Endothelial cell (in vitro differentiated cells): ENCODE measurements around the gene DOCK1. TPM values are rescaled to one million over a fixed set of nuclear protein-coding genes. Genes with fewer than 3 reads are reported as not detected.
A peak's percentile ranks its signal among the peaks of the same experiment; 100 is the strongest.

Experiments used
- DNase-seq: peaks from one replicate; pipeline ENCODE4 v3.0.0; 2021; ENCODE audit warnings: low spot score
- H3K27ac Mint-ChIP-seq: one replicate; pipeline ENCODE4 v1.8.0; 2021; ENCODE audit warnings: mixed read lengths, inconsistent platforms; ENCODE audit not compliant: unreplicated experiment
- H3K27me3 Mint-ChIP-seq: one replicate; pipeline ENCODE4 v1.8.0; 2021; ENCODE audit warnings: mild to moderate bottlenecking, moderate library complexity, mixed read lengths, inconsistent platforms; ENCODE audit not compliant: unreplicated experiment
- H3K36me3 Mint-ChIP-seq: one replicate; pipeline ENCODE4 v1.8.0; 2021; ENCODE audit warnings: mild to moderate bottlenecking, low read depth, mixed read lengths, inconsistent platforms; ENCODE audit not compliant: unreplicated experiment
- H3K4me1 Mint-ChIP-seq: one replicate; pipeline ENCODE4 v1.8.0; 2021; ENCODE audit warnings: mild to moderate bottlenecking, mixed read lengths, inconsistent platforms; ENCODE audit not compliant: unreplicated experiment
- H3K4me3 Mint-ChIP-seq: one replicate; pipeline ENCODE4 v1.8.0; 2021; ENCODE audit warnings: mild to moderate bottlenecking, mixed read lengths, inconsistent platforms; ENCODE audit not compliant: unreplicated experiment
- H3K9me3 Mint-ChIP-seq: one replicate; pipeline ENCODE4 v1.8.0; 2021; ENCODE audit warnings: mixed read lengths, inconsistent platforms; ENCODE audit not compliant: unreplicated experiment
- total RNA-seq: library from RNA; stranded (reverse); fragmentation: NEBNext Ultra II Directional; extraction: Animal tissue kit (Norgen Biotek cat#: 25700); gene quantifications from one replicate; pipeline ENCODE4 v1.2.1, GENCODE V29; 2021; ENCODE audit not compliant: unreplicated experiment
- TF ChIP-seq, protein P1 (sequence below): fragments of 200-600 bp; sonication (generic); IDR thresholded peaks from one replicate; pipeline ENCODE4 v1.5.0; 2021; ENCODE audit warnings: antibody characterized with exemption; ENCODE audit not compliant: unreplicated experiment

DOCK1 gene
- total RNA-seq, 1 donor from 2014 or later, result 116 TPM

DNA sequence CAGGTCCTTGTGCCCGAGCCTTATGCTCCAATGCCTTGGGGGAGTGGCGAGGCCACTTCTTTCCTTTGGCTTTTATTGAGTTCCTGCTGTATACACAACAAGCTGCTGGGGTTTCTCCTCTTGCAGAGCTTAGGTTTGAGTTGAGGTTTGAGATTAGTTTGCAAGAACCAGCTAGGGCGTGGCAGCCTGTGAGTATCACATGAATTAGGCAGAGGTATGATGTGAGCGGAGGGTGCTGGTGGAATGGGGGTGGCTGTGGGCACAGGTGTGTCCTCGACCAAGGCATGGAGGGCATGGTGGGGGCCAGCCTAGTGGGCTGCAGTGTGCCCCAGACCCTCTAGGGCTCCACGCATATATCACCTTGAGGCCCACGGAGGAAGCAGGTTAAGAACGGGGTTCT lies 123.3 kb downstream of the DOCK1 start:
- Mint-ChIP-seq H3K36me3 (peaks cover 37% of the 10 kb centered on the region), H3K27ac (no peak overlapping the region), H3K9me3 (no peaks in the 10 kb centered on the region), H3K27me3 (no peaks in the 10 kb centered on the region), H3K4me3 (no peak overlapping the region), H3K4me1 (no peaks in the 10 kb centered on the region)
- no peak for DNase-seq
- TF ChIP-seq, protein P1, sequence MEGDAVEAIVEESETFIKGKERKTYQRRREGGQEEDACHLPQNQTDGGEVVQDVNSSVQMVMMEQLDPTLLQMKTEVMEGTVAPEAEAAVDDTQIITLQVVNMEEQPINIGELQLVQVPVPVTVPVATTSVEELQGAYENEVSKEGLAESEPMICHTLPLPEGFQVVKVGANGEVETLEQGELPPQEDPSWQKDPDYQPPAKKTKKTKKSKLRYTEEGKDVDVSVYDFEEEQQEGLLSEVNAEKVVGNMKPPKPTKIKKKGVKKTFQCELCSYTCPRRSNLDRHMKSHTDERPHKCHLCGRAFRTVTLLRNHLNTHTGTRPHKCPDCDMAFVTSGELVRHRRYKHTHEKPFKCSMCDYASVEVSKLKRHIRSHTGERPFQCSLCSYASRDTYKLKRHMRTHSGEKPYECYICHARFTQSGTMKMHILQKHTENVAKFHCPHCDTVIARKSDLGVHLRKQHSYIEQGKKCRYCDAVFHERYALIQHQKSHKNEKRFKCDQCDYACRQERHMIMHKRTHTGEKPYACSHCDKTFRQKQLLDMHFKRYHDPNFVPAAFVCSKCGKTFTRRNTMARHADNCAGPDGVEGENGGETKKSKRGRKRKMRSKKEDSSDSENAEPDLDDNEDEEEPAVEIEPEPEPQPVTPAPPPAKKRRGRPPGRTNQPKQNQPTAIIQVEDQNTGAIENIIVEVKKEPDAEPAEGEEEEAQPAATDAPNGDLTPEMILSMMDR, result no peak

DNA sequence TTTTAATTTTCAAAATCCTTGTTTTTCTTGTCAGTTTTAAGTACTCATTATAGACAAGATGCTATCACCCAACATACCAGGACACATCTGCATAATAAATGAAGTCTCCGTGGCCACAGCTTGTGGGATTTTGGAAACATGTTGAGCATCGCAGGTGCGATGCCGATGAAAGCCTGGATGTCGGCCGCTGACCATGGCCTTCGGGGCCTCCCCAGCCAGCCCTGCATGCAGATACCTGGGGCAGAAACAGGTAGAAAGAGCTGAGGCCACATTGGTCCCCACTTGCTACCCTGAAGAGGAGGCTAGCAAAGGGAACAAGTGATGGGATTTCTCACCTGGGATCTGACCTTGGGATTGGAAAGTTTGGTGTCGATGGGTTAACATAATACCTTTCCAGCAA lies 123.8 kb downstream of the DOCK1 start:
- TF ChIP-seq, protein P1, result no peak
- Mint-ChIP-seq H3K36me3 (peaks cover 39% of the 10 kb centered on the region), H3K27ac (no peak overlapping the region), H3K4me3 (no peak overlapping the region), H3K9me3 (no peaks in the 10 kb centered on the region), H3K4me1 (no peaks in the 10 kb centered on the region), H3K27me3 (no peaks in the 10 kb centered on the region)
- DNase-seq, result no peak

DNA sequence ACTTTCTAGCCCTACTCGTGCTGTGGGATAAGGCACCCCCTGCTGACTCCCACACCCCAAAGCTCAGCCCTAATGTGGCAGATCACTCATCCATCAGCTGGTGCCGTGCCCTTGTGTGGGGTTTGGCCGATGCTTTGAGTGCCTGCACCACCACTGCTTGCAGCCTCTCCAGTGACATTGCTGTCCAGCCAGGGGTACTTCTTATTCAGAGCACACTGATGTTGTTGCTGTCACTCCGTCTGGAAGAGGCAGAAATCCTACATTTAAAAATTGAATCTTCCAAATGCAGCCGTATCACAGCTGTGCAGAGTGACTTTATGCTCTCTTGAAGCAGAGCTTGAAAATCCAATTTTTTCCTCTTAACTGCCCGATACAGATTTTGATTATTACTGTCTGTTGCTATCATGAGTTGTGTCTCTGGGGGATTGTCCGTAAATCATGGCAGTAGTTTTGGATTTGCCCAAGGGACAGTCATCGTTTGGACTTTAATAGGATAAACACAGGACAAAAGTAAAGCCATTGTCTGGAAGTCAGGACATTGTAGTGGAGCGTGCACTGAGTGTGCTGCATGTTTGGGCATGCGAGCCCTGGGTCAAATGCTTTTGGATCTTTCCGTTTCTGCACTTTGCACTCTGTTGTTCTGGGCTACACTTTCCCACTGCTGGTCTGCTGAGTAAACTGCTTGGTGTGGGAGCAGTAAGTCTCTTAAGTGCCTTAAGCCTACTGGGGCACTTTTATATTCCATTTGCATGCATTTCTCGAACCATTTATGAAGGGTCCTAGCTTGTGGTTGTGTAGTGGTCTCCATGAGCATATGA lies 128.2 kb downstream of the DOCK1 start:
- Mint-ChIP-seq H3K27me3 (peaks cover 1% of the 10 kb centered on the region), H3K36me3 (peaks cover 27% of the 10 kb centered on the region), H3K4me3 (no peak overlapping the region), H3K4me1 (no peaks in the 10 kb centered on the region), H3K9me3 (no peaks in the 10 kb centered on the region), H3K27ac (no peak overlapping the region)
- TF ChIP-seq, protein P1, result no peak
- no peak for DNase-seq

GRCh38 chr10:127034034-127034633 lies 128.9 kb downstream of the DOCK1 start:
- H3K4me3 Mint-ChIP-seq, result peak overlapping the region; percentile 43
- DNase-seq, result no peak
- H3K9me3 Mint-ChIP-seq, result no peaks in the 10 kb centered on the region
- peak overlapping the region; percentile 16 for H3K27ac Mint-ChIP-seq
- peaks cover 1% of the 10 kb centered on the region for H3K27me3 Mint-ChIP-seq
- TF ChIP-seq, protein P1, result no peak
- H3K4me1 Mint-ChIP-seq, result no peaks in the 10 kb centered on the region
- peaks cover 32% of the 10 kb centered on the region for H3K36me3 Mint-ChIP-seq

- H3K27ac Mint-ChIP-seq, result no peak overlapping the region
- no peak for DNase-seq
- no peaks in the 10 kb centered on the region for H3K9me3 Mint-ChIP-seq
- no peak overlapping the region for H3K4me3 Mint-ChIP-seq
- no peaks in the 10 kb centered on the region for H3K4me1 Mint-ChIP-seq
- TF ChIP-seq, protein P1, result no peak
- H3K36me3 Mint-ChIP-seq, result peaks cover 38% of the 10 kb centered on the region
- peaks cover 1% of the 10 kb centered on the region for H3K27me3 Mint-ChIP-seq
These were observed 129.6 kb downstream of the DOCK1 start for GRCh38 chr10:127034790-127035189.
